Measurements from ENCODE around the gene FAM111A.

GRCh38 chr11:59174664-59175033 lies 32.0 kb downstream of the FAM111A start:
- TF ChIP-seq, protein P1, sequence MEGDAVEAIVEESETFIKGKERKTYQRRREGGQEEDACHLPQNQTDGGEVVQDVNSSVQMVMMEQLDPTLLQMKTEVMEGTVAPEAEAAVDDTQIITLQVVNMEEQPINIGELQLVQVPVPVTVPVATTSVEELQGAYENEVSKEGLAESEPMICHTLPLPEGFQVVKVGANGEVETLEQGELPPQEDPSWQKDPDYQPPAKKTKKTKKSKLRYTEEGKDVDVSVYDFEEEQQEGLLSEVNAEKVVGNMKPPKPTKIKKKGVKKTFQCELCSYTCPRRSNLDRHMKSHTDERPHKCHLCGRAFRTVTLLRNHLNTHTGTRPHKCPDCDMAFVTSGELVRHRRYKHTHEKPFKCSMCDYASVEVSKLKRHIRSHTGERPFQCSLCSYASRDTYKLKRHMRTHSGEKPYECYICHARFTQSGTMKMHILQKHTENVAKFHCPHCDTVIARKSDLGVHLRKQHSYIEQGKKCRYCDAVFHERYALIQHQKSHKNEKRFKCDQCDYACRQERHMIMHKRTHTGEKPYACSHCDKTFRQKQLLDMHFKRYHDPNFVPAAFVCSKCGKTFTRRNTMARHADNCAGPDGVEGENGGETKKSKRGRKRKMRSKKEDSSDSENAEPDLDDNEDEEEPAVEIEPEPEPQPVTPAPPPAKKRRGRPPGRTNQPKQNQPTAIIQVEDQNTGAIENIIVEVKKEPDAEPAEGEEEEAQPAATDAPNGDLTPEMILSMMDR (IDR thresholded peaks at IDR 0.05), result no peak
- TF ChIP-seq POLR2A (IDR thresholded peaks at IDR 0.05), result no peak

Data from adrenal gland (tissue), 5 donors.